Natural killer cell (primary cell): ENCODE measurements around the gene TAAR9. TPM values are rescaled to one million over a fixed set of nuclear protein-coding genes. Genes with fewer than 3 reads are reported as not detected.
"Not testable (repeated sequence)": the region's sequence is repeated elsewhere in the genome, so short reads cannot be mapped to it uniquely, and the experiment has no call there.

Experiments
- ATAC-seq, 3 donors: fragments of 150-1000 bp in 2 of 3; fragments of 200-7000 bp in 1 of 3; cut with Tn5 transposase; 1 replicate in 1 of 3; 2 replicates in 2 of 3; pipeline ENCODE4 v1.10.0; 2021; ENCODE audit warnings: mild to moderate bottlenecking in 2 of 3, moderate library complexity in 2 of 3
- DNase-seq, 2 donors: peaks; one replicate each; pipeline versions ENCODE4 v3.0.0 to v3.0.0-alpha.2; 2013 to 2021; ENCODE audit warnings: mixed read lengths in 1 of 2
- H3K27ac ChIP-seq: one replicate; pipeline ENCODE4 v1.5.1; 2013; ENCODE audit warnings: mild to moderate bottlenecking, low read length
- H3K27me3 ChIP-seq: one replicate; pipeline ENCODE4 v1.6.1; 2013; ENCODE audit warnings: low read length; ENCODE audit not compliant: control insufficient read depth, insufficient read depth
- H3K36me3 ChIP-seq: one replicate; pipeline ENCODE4 v1.6.1; 2013; ENCODE audit warnings: low read length; ENCODE audit not compliant: control insufficient read depth, insufficient read depth
- H3K4me1 ChIP-seq: one replicate; pipeline ENCODE4 v1.6.1; 2013; ENCODE audit warnings: low read length; ENCODE audit not compliant: control insufficient read depth, insufficient read depth
- H3K4me3 ChIP-seq: one replicate; pipeline ENCODE4 v1.5.1; 2013; ENCODE audit warnings: low read length
- H3K9me3 ChIP-seq: one replicate; pipeline ENCODE4 v1.6.1; 2013; ENCODE audit warnings: low read length; ENCODE audit not compliant: control insufficient read depth, insufficient read depth
- H3K27ac Mint-ChIP-seq, 2 donors: one replicate each; pipeline ENCODE4 v1.8.0; 2022; ENCODE audit warnings: mild to moderate bottlenecking in 2 of 2, mixed read lengths in 2 of 2, moderate library complexity in 1 of 2
- H3K27me3 Mint-ChIP-seq, 2 donors: one replicate each; pipeline ENCODE4 v1.8.0; 2022; ENCODE audit warnings: low read depth in 2 of 2, mixed read lengths in 2 of 2
- H3K36me3 Mint-ChIP-seq: one replicate; pipeline ENCODE4 v1.8.0; 2022; ENCODE audit warnings: mixed read lengths
- H3K4me1 Mint-ChIP-seq, 2 donors: one replicate each; pipeline ENCODE4 v1.8.0; 2022; ENCODE audit warnings: mixed read lengths in 2 of 2
- H3K4me3 Mint-ChIP-seq: one replicate; pipeline ENCODE4 v1.8.0; 2022; ENCODE audit warnings: mild to moderate bottlenecking, moderate library complexity, mixed read lengths
- H3K9me3 Mint-ChIP-seq, 2 donors: one replicate each; pipeline ENCODE4 v1.8.0; 2022; ENCODE audit warnings: mixed read lengths in 2 of 2
- CTCF ChIP-seq: fragments of 200-600 bp; IDR thresholded peaks from one replicate; pipeline ENCODE4 v1.8.0; 2022; ENCODE audit warnings: antibody characterized with exemption
- WGBS: methylation state at CpG from one replicate; pipeline ENCODE4 v1.1.7; 2013; ENCODE audit warnings: missing lambda C conversion rate; ENCODE audit not compliant: insufficient coverage; 5-methylcytosine and 5-hydroxymethylcytosine counted together
- intact Hi-C: fragments of 100-400 bp; cut with micrococcal nuclease; formaldehyde crosslinking; loops from one replicate; pipeline ENCODE4 v1.14.2; 2022
- total RNA-seq, 4 donors: library from RNA; stranded (reverse); fragments of 120-200 nt in 1 of 4; gene quantifications; one replicate each; pipeline versions ENCODE4 v1.2.3 to v1.2.4, GENCODE V29; 2013 to 2022

The TAAR9 gene
- total RNA-seq, 3 donors from 2014 or later (not counting 1 experiment from before 2014, with no cell fraction given): not detected

GRCh38 chr6:132551214-132551613 is 13.1 kb downstream of the TAAR9 start:
- intact Hi-C loops: no loop called here
- TF ChIP-seq CTCF: no peak
- Mint-ChIP-seq H3K36me3 (no peaks in the 10 kb centered on the region), H3K4me1 (no peaks in the 10 kb centered on the region), H3K27me3 (peaks cover 7 to 17% of the 10 kb centered on the region in 2 donors), H3K27ac (no peak overlapping the region), H3K9me3 (no peaks in the 10 kb centered on the region), H3K4me3 (no peak overlapping the region)
- 89% methylated on average over 4 of the region's 4 CpGs for WGBS
- ATAC-seq: no peak
- Histone ChIP-seq H3K27me3 (no peaks in the 10 kb centered on the region), H3K36me3 (no peaks in the 10 kb centered on the region), H3K27ac (no peak overlapping the region), H3K4me3 (no peak overlapping the region), H3K9me3 (no peaks in the 10 kb centered on the region), H3K4me1 (no peaks in the 10 kb centered on the region)
- DNase-seq: no peak

GRCh38 chr6:132552372-132552771 is 14.3 kb downstream of the TAAR9 start, which contains the start of gene TAAR8:
Gene TAAR8 (plus strand): TSS chr6:132552672. CDS start chr6:132552693, 21 bp downstream.
- Mint-ChIP-seq H3K36me3 (no peaks in the 10 kb centered on the region), H3K27me3 (peaks cover 7 to 17% of the 10 kb centered on the region in 2 donors), H3K27ac (no peak within 1 kb of the TSS), H3K4me1 (no peaks in the 10 kb centered on the region), H3K9me3 (no peaks in the 10 kb centered on the region), H3K4me3 (no peak within 1 kb of the TSS)
- WGBS: no CpG with 5 or more reads among the region's 2 CpGs
- Histone ChIP-seq H3K9me3 (no peaks in the 10 kb centered on the region), H3K27me3 (peaks cover 2% of the 10 kb centered on the region), H3K36me3 (no peaks in the 10 kb centered on the region), H3K4me3 (no peak within 1 kb of the TSS), H3K4me1 (no peaks in the 10 kb centered on the region), H3K27ac (no peak within 1 kb of the TSS)
- ATAC-seq (no peak), DNase-seq (no peak)
- no peak for TF ChIP-seq CTCF
- intact Hi-C loops: no loop called here

GRCh38 chr6:132560087-132560486 is 22.0 kb downstream of the TAAR9 start:
- ATAC-seq: not testable (repeated sequence)
- WGBS: 65% methylated on average over 2 of the region's 3 CpGs

GRCh38 chr6:132566404-132566803 is 28.3 kb downstream of the TAAR9 start:
- H3K9me3 ChIP-seq: no peaks in the 10 kb centered on the region
- H3K4me1 Mint-ChIP-seq: no peaks in the 10 kb centered on the region
- no peaks in the 10 kb centered on the region for H3K36me3 Mint-ChIP-seq
- no peak overlapping the region for H3K4me3 Mint-ChIP-seq
- no peak overlapping the region for H3K27ac Mint-ChIP-seq
- intact Hi-C loops: no loop called here
- H3K27me3 Mint-ChIP-seq: peaks cover 11 to 32% of the 10 kb centered on the region in 2 donors
- TF ChIP-seq CTCF: no peak
- H3K4me1 ChIP-seq: no peaks in the 10 kb centered on the region
- ATAC-seq: no peak
- H3K36me3 ChIP-seq: no peaks in the 10 kb centered on the region
- H3K27ac ChIP-seq: no peak overlapping the region
- WGBS: 100% methylated on average over 1 of the region's 6 CpGs
- H3K4me3 ChIP-seq: no peak overlapping the region
- no peaks in the 10 kb centered on the region for H3K9me3 Mint-ChIP-seq
- peaks cover 4% of the 10 kb centered on the region for H3K27me3 ChIP-seq
- DNase-seq: no peak

More at GRCh38 chr6:132560087-132560486, 22.0 kb downstream of the TAAR9 start:
- peaks cover 8 to 11% of the 10 kb centered on the region in 2 donors for H3K27me3 Mint-ChIP-seq
- H3K27me3 ChIP-seq, DNase-seq, H3K9me3 ChIP-seq, H3K9me3 Mint-ChIP-seq, H3K4me1 ChIP-seq, H3K27ac Mint-ChIP-seq, H3K4me3 Mint-ChIP-seq, H3K36me3 Mint-ChIP-seq, H3K27ac ChIP-seq, H3K4me3 ChIP-seq, H3K4me1 Mint-ChIP-seq, H3K36me3 ChIP-seq, intact Hi-C loops: not testable (repeated sequence)
